Keratinocyte (primary cell): ENCODE measurements around the gene CFAP46. TPM values are rescaled to one million over a fixed set of nuclear protein-coding genes. Genes with fewer than 3 reads are reported as not detected.
A peak's percentile ranks its signal among the peaks of the same experiment; 100 is the strongest.

Source experiments
- DNase-seq: peaks from one replicate; pipeline ENCODE4 v3.0.0-alpha.2; 2011; ENCODE audit warnings: low read depth, missing footprints, low spot score
- FAIRE-seq: peaks from 2 replicates; lab custom pipeline; 2011; peaks lifted over from hg19 to GRCh38; lab: Jason Lieb, UNC
- H2AFZ ChIP-seq: 2 replicates; pipeline ENCODE4 v1.6.0; 2012; ENCODE audit warnings: low read length, control low read depth, inconsistent platforms; ENCODE audit not compliant: control insufficient read depth
- H3K27ac ChIP-seq: 2 replicates; pipeline ENCODE4 v1.5.1; 2011; ENCODE audit warnings: low read length; ENCODE audit not compliant: control insufficient read depth, insufficient read depth
- H3K27me3 ChIP-seq: 3 replicates; pipeline ENCODE4 v1.6.0; 2011; ENCODE audit warnings: low read length; ENCODE audit not compliant: control insufficient read depth, insufficient read depth; ENCODE audit errors: extremely low read depth
- H3K36me3 ChIP-seq, 2 experiments: 2 replicates in 1 of 2; 3 replicates in 1 of 2; pipeline ENCODE4 v1.5.1; 2011; ENCODE audit warnings: low read length in 2 of 2, mild to moderate bottlenecking in 1 of 2; ENCODE audit not compliant: control insufficient read depth in 2 of 2, insufficient read depth in 2 of 2; ENCODE audit errors: extremely low read depth in 1 of 2
- H3K4me1 ChIP-seq: 3 replicates; pipeline ENCODE4 v1.5.1; 2011; ENCODE audit warnings: low read length; ENCODE audit not compliant: control insufficient read depth, insufficient read depth; ENCODE audit errors: extremely low read depth
- H3K4me2 ChIP-seq: 3 replicates; pipeline ENCODE4 v1.6.0; 2011; ENCODE audit warnings: low read depth, low read length; ENCODE audit not compliant: control insufficient read depth, insufficient read depth; ENCODE audit errors: extremely low read depth
- H3K4me3 ChIP-seq, 3 experiments: fragments of 200-600 bp in 1 of 3; sonication (generic) in 1 of 3; 2 replicates in 2 of 3; 3 replicates in 1 of 3; pipeline ENCODE4 v1.5.1; 2011 to 2016; ENCODE audit warnings: low read length in 3 of 3, mild to moderate bottlenecking in 3 of 3, control low read depth in 2 of 3, inconsistent platforms in 1 of 3, low read depth in 1 of 3, mixed read lengths in 1 of 3, mixed run types in 1 of 3, moderate library complexity in 1 of 3; ENCODE audit not compliant: control insufficient read depth in 2 of 3, insufficient read depth in 2 of 3; ENCODE audit errors: extremely low read depth in 1 of 3
- H3K79me2 ChIP-seq: 2 replicates; pipeline ENCODE4 v1.6.0; 2012; ENCODE audit warnings: low read length; ENCODE audit not compliant: control insufficient read depth, insufficient read depth
- H3K9ac ChIP-seq: 3 replicates; pipeline ENCODE4 v1.6.0; 2011; ENCODE audit warnings: low read length; ENCODE audit not compliant: control insufficient read depth, insufficient read depth; ENCODE audit errors: extremely low read depth
- H3K9me1 ChIP-seq: 3 replicates; pipeline ENCODE4 v1.6.0; 2011; ENCODE audit warnings: low read length; ENCODE audit not compliant: control insufficient read depth, insufficient read depth; ENCODE audit errors: extremely low read depth
- H3K9me3 ChIP-seq: 2 replicates; pipeline ENCODE4 v1.5.1; 2012; ENCODE audit warnings: low read depth, low read length; ENCODE audit not compliant: control insufficient read depth
- H4K20me1 ChIP-seq: 3 replicates; pipeline ENCODE4 v1.6.0; 2011; ENCODE audit warnings: low read length; ENCODE audit not compliant: control insufficient read depth, insufficient read depth; ENCODE audit errors: extremely low read depth
- CTCF ChIP-seq, 3 experiments: IDR thresholded peaks in 1 of 3; conservative IDR thresholded peaks in 1 of 3; optimal IDR thresholded peaks in 1 of 3; 2 replicates in 2 of 3; 3 replicates in 1 of 3; pipeline versions ENCODE3 to v1.5.1; 2011; ENCODE audit warnings: low read length in 3 of 3, mild to moderate bottlenecking in 3 of 3, moderate library complexity in 2 of 3, control low read depth in 1 of 3, inconsistent platforms in 1 of 3; ENCODE audit not compliant: insufficient read depth in 2 of 3; ENCODE audit errors: extremely low read depth in 1 of 3
- EZH2 ChIP-seq: IDR thresholded peaks from one replicate; pipeline ENCODE4 v1.6.1; 2012; ENCODE audit warnings: inconsistent platforms, mild to moderate bottlenecking, low read length, moderate library complexity
- dilution Hi-C: fragments of 300-500 bp; cut with MboI; formaldehyde crosslinking; loops from one replicate; pipeline ENCODE4 v1.7.0; 2020; ENCODE audit warnings: low sequenced_read_pairs; ENCODE audit not compliant: extremely low pct_ligation_motif_present
- polyA plus RNA-seq, 5 experiments: library from polyadenylated mRNA; depleted of rRNA in 3 of 5; stranded (reverse) in 3 of 5; stranded (forward) in 1 of 5; unstranded in 1 of 5; fragments of >200 nt; gene quantifications; 1 replicate in 1 of 5; 2 replicates in 3 of 5; 3 replicates in 1 of 5; pipeline versions ENCODE4 v1.2.1 to v1.2.3, GENCODE V29; 2011 to 2012; ENCODE audit warnings: missing spikeins in 2 of 5, low read depth in 1 of 5, low replicate concordance in 1 of 5

The CFAP46 gene
- polyA plus RNA-seq, 1 donor (not counting 4 experiments of a cell fraction or from before 2014, with no cell fraction given): 1.00 TPM

GRCh38 chr10:132861116-132861691 is 81.2 kb downstream of the CFAP46 start:
- DNase-seq: no peak
- H3K9me3 ChIP-seq: peaks cover 6% of the 10 kb centered on the region
- peak overlapping the region; percentile 23 for H2AFZ ChIP-seq
- H3K79me2 ChIP-seq: no peaks in the 10 kb centered on the region
- no peak overlapping the region for H3K27ac ChIP-seq
- no peak overlapping the region for H3K9ac ChIP-seq
- no peaks in the 10 kb centered on the region for H4K20me1 ChIP-seq
- FAIRE-seq: no peak
- TF ChIP-seq EZH2: no peak
- TF ChIP-seq CTCF (optimal IDR thresholded peaks at IDR 0.05 in 1 of 3, IDR thresholded peaks at IDR 0.05 in 1 of 3, conservative IDR thresholded peaks at IDR 0.05 in 1 of 3; ENCODE audit: extremely low read depth in 1 of 3, insufficient read depth in 2 of 3, low read length in 3 of 3): no peak
- H3K4me1 ChIP-seq: peaks cover 10% of the 10 kb centered on the region
- H3K4me2 ChIP-seq: no peak overlapping the region
- no peaks in the 10 kb centered on the region for H3K27me3 ChIP-seq
- H3K9me1 ChIP-seq: no peaks in the 10 kb centered on the region
- no peaks in the 10 kb centered on the region for H3K36me3 ChIP-seq
- H3K4me3 ChIP-seq: no peak overlapping the region
- dilution Hi-C loops: no loop called here

GRCh38 chr10:132860532-132860931 is 81.8 kb downstream of the CFAP46 start:
- dilution Hi-C loops: no loop called here
- Histone ChIP-seq H3K27ac (no peak overlapping the region), H3K9me1 (no peaks in the 10 kb centered on the region), H3K4me1 (peaks cover 10% of the 10 kb centered on the region), H3K9me3 (peaks cover 4% of the 10 kb centered on the region), H3K4me2 (peak overlapping the region; percentile 41), H3K4me3 (no peak overlapping the region), H3K27me3 (no peaks in the 10 kb centered on the region), H3K36me3 (no peaks in the 10 kb centered on the region), H2AFZ (peak overlapping the region; percentile 23), H3K9ac (no peak overlapping the region), H4K20me1 (no peaks in the 10 kb centered on the region), H3K79me2 (no peaks in the 10 kb centered on the region)
- TF ChIP-seq CTCF (optimal IDR thresholded peaks at IDR 0.05 in 1 of 3, IDR thresholded peaks at IDR 0.05 in 1 of 3, conservative IDR thresholded peaks at IDR 0.05 in 1 of 3; ENCODE audit: extremely low read depth in 1 of 3, insufficient read depth in 2 of 3, low read length in 3 of 3) (no peak), EZH2 (no peak)
- DNase-seq: no peak
- no peak for FAIRE-seq
